GM21447 (cell line): ENCODE results near the gene ACVR1B.

Experiments
- ATAC-seq: cut with Tn5 transposase; IDR thresholded peaks from one replicate; pipeline ENCODE4 v1.9.1; 2021; ENCODE audit not compliant: unreplicated experiment

Gene ACVR1B

DNA sequence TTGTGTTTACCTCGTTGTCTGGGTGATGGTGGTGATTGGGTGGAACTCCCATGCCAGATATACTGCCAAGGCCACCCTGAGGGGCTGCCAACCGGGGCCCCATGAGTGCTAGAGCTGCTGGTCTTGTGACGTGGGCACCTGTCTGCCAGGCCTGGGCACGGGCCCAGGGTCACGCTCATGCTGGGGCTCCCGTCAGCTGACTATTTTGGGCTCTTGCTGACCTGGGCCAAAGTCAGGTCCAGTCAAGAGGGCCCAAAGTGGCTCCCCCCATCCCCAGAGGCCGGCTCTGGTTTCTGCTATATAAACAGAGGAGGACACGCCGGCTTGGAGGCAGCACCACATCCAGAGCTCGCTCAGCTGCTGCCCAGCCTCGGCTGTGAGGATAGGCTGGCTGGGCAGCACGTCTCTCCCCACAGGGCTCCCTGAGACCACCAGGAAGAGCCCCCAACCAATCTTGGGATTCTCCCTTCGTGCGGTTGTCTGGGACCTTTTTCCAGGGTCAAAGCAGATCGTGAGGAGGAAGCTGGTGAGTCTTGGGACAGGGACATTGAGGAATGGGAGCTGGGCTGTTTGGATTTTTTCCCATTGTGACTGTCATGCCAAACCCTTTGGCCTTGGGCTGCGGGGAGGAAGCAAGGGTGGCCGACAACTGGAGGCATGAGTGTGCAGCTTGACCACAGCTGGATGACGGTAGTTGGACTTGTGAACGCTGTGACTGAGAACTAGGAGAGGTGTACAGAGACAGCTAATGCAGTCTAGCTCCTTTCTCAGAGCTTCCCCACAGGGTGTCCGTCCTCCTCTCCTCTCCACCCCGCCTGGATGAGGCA, 92.1 kb downstream of the ACVR1B start:
- ATAC-seq: no peak

GRCh38 chr12:52044292-52044983, 92.9 kb downstream of the ACVR1B start:
- no peak for ATAC-seq

- ATAC-seq: no peak
Observed at GRCh38 chr12:52045794-52046199, 94.3 kb downstream of the ACVR1B start.
